H1 (cell line): ENCODE data around the gene CRABP2. TPM values are rescaled to one million over a fixed set of nuclear protein-coding genes. Genes with fewer than 3 reads are reported as not detected.
A peak's percentile ranks its signal among the peaks of the same experiment; 100 is the strongest.

Experiments used
- CTCF ChIA-PET: fragments of 300-600 bp; sonication (Branson Sonifier 250); formaldehyde crosslinking; loops from one replicate; lab custom pipeline; 2021; ENCODE audit not compliant: partially characterized antibody; lab: Charles Lee
- POLR2A ChIA-PET: fragments of 300-600 bp; sonication (Branson Sonifier 250); formaldehyde crosslinking; loops from one replicate; lab custom pipeline; 2021; ENCODE audit warnings: inconsistent platforms; ENCODE audit not compliant: partially characterized antibody; lab: Charles Lee
- DNase-seq, 2 experiments: peaks; one replicate each; pipeline versions ENCODE4 v3.0.0 to v3.0.0-alpha.2; 2010 to 2022; ENCODE audit warnings: low spot score in 2 of 2, low read depth in 1 of 2, mixed read lengths in 1 of 2
- FAIRE-seq: peaks from 2 replicates; lab custom pipeline; 2011; peaks lifted over from hg19 to GRCh38; lab: Jason Lieb, UNC
- H2AFZ ChIP-seq: 2 replicates; pipeline ENCODE4 v1.8.1; 2012; ENCODE audit warnings: low read length, inconsistent platforms
- H2AK5ac ChIP-seq: 2 replicates; pipeline ENCODE4 v1.6.1; 2013; ENCODE audit warnings: low read depth, low read length
- H2BK120ac ChIP-seq: replicated peaks from 2 replicates; pipeline ENCODE3; 2013; ENCODE audit warnings: low read depth, low read length, inconsistent platforms
- H2BK12ac ChIP-seq: 2 replicates; pipeline ENCODE4 v1.6.1; 2013; ENCODE audit warnings: low read depth, low read length
- H2BK15ac ChIP-seq: 2 replicates; pipeline ENCODE4 v1.6.1; 2013; ENCODE audit warnings: low read length
- H2BK20ac ChIP-seq: 2 replicates; pipeline ENCODE4 v1.6.1; 2013; ENCODE audit warnings: low read length
- H2BK5ac ChIP-seq: 2 replicates; pipeline ENCODE4 v1.6.1; 2013; ENCODE audit warnings: low read depth, low read length
- H3K14ac ChIP-seq: 2 replicates; pipeline ENCODE4 v1.6.1; 2013; ENCODE audit warnings: inconsistent platforms; ENCODE audit not compliant: insufficient read length
- H3K18ac ChIP-seq: 2 replicates; pipeline ENCODE4 v1.6.1; 2013; ENCODE audit warnings: low read length; ENCODE audit errors: extremely low read depth
- H3K23ac ChIP-seq: 2 replicates; pipeline ENCODE4 v1.6.1; 2013; ENCODE audit warnings: inconsistent platforms; ENCODE audit not compliant: insufficient read length
- H3K23me2 ChIP-seq: 2 replicates; pipeline ENCODE4 v1.6.1; 2013; ENCODE audit warnings: low read depth, low read length
- H3K27ac ChIP-seq: 2 replicates; pipeline ENCODE4 v1.6.1; 2011; ENCODE audit warnings: low read depth, low read length, inconsistent platforms
- H3K27me3 ChIP-seq, 4 experiments: replicated peaks in 1 of 4; 1 replicate in 1 of 4; 2 replicates in 3 of 4; pipeline versions ENCODE4 v1.6.1 to v1.8.1; 2011 to 2013; ENCODE audit warnings: low read length in 3 of 4, mild to moderate bottlenecking in 3 of 4, inconsistent platforms in 2 of 4, mixed read lengths in 2 of 4, moderate library complexity in 1 of 4; ENCODE audit not compliant: control insufficient read depth in 3 of 4, insufficient read depth in 3 of 4; ENCODE audit errors: extremely low read depth in 1 of 4
- H3K36me3 ChIP-seq, 4 experiments: 2 replicates each; pipeline versions ENCODE4 v1.6.1 to v1.8.1; 2011 to 2013; ENCODE audit warnings: mild to moderate bottlenecking in 4 of 4, low read length in 3 of 4, moderate library complexity in 2 of 4, control low read depth in 1 of 4, inconsistent platforms in 1 of 4; ENCODE audit not compliant: insufficient read depth in 4 of 4, control insufficient read depth in 2 of 4
- H3K4ac ChIP-seq: replicated peaks from 2 replicates; pipeline ENCODE3; 2013; ENCODE audit warnings: low read length, low read depth, mixed read lengths, inconsistent platforms; ENCODE audit not compliant: insufficient read length
- H3K4me1 ChIP-seq, 4 experiments: replicated peaks in 1 of 4; 1 replicate in 1 of 4; 2 replicates in 3 of 4; pipeline versions ENCODE4 v1.6.1 to v1.8.1; 2011 to 2013; ENCODE audit warnings: low read length in 3 of 4, inconsistent platforms in 2 of 4, mixed read lengths in 1 of 4; ENCODE audit not compliant: insufficient read depth in 4 of 4, control insufficient read depth in 3 of 4
- H3K4me2 ChIP-seq, 2 experiments: 2 replicates each; pipeline versions ENCODE4 v1.6.1 to v1.8.1; 2011 to 2013; ENCODE audit warnings: low read depth in 2 of 2, low read length in 2 of 2, control low read depth in 1 of 2, inconsistent platforms in 1 of 2, mild to moderate bottlenecking in 1 of 2; ENCODE audit not compliant: insufficient read depth in 1 of 2
- H3K4me3 ChIP-seq, 4 experiments: fragments of 200-600, 300-600 bp in 1 of 4; sonication (generic), shearing (Covaris generic), sonication (Bioruptor Twin) in 1 of 4; 2 replicates each; pipeline versions ENCODE4 v1.5.1 to v1.8.1; 2011 to 2016; ENCODE audit warnings: low read length in 4 of 4, low read depth in 3 of 4, control low read depth in 2 of 4, inconsistent platforms in 2 of 4, mild to moderate bottlenecking in 2 of 4, mixed read lengths in 1 of 4, moderate library complexity in 1 of 4; ENCODE audit not compliant: insufficient read depth in 2 of 4; ENCODE audit errors: extremely low read depth in 1 of 4
- H3K56ac ChIP-seq: replicated peaks from 2 replicates; pipeline ENCODE3; 2013; ENCODE audit warnings: low read depth, mild to moderate bottlenecking, mixed read lengths, low read length, inconsistent platforms; ENCODE audit not compliant: insufficient read length
- H3K79me1 ChIP-seq: 2 replicates; pipeline ENCODE4 v1.6.1; 2013; ENCODE audit warnings: low read depth, low read length, control low read depth
- H3K79me2 ChIP-seq, 2 experiments: 2 replicates each; pipeline versions ENCODE4 v1.6.1 to v1.8.1; 2012 to 2013; ENCODE audit warnings: low read length in 2 of 2, mild to moderate bottlenecking in 2 of 2, inconsistent platforms in 1 of 2; ENCODE audit not compliant: insufficient read depth in 2 of 2, control insufficient read depth in 1 of 2
- H3K9ac ChIP-seq, 4 experiments: replicated peaks in 1 of 4; 1 replicate in 1 of 4; 2 replicates in 3 of 4; pipeline versions ENCODE4 v1.6.1 to v1.8.1; 2011 to 2013; ENCODE audit warnings: low read depth in 3 of 4, low read length in 3 of 4, control low read depth in 2 of 4, mild to moderate bottlenecking in 2 of 4, moderate library complexity in 2 of 4, inconsistent platforms in 1 of 4; ENCODE audit errors: extremely low read depth in 1 of 4
- H3K9me3 ChIP-seq, 2 experiments: 2 replicates each; pipeline versions ENCODE4 v1.6.1 to v1.8.1; 2012 to 2013; ENCODE audit warnings: mild to moderate bottlenecking in 2 of 2, moderate library complexity in 2 of 2, control low read depth in 1 of 2, inconsistent platforms in 1 of 2, low read depth in 1 of 2, low read length in 1 of 2, mixed read lengths in 1 of 2; ENCODE audit not compliant: insufficient read depth in 2 of 2
- H4K20me1 ChIP-seq, 2 experiments: replicated peaks in 1 of 2; 2 replicates each; pipeline versions ENCODE3 to v1.8.1; 2011 to 2013; ENCODE audit warnings: inconsistent platforms in 2 of 2, low read length in 2 of 2, mild to moderate bottlenecking in 1 of 2; ENCODE audit not compliant: insufficient read depth in 2 of 2, control insufficient read depth in 1 of 2
- H4K5ac ChIP-seq: 2 replicates; pipeline ENCODE4 v1.6.1; 2013; ENCODE audit warnings: low read length, low read depth, mixed read lengths, inconsistent platforms; ENCODE audit not compliant: insufficient read length
- H4K8ac ChIP-seq: 2 replicates; pipeline ENCODE4 v1.8.0; 2013; ENCODE audit warnings: mild to moderate bottlenecking, moderate library complexity, low read length, inconsistent platforms; ENCODE audit not compliant: insufficient read depth; ENCODE audit errors: extremely low read depth
- H4K91ac ChIP-seq: replicated peaks from 2 replicates; pipeline ENCODE3; 2013; ENCODE audit warnings: low read length, mixed read lengths, inconsistent platforms; ENCODE audit not compliant: insufficient read length
- CTCF ChIP-seq, 3 experiments: IDR thresholded peaks; 1 replicate in 2 of 3; 2 replicates in 1 of 3; pipeline versions ENCODE4 v1.5.1 to v1.6.1; 2011; ENCODE audit warnings: low read length in 3 of 3, mild to moderate bottlenecking in 3 of 3, inconsistent platforms in 2 of 3, low read depth in 1 of 3, moderate library complexity in 1 of 3; ENCODE audit not compliant: insufficient read depth in 1 of 3; ENCODE audit errors: control extremely low read depth in 1 of 3
- SUZ12 ChIP-seq: fragments of 200-600 bp; sonication (generic); IDR thresholded peaks from 2 replicates; pipeline ENCODE4 v1.6.1; 2012; ENCODE audit warnings: mild to moderate bottlenecking, inconsistent platforms, low read length, moderate library complexity, mixed read lengths
- TEAD4 ChIP-seq: IDR thresholded peaks from 2 replicates; pipeline ENCODE4 v1.6.1; 2012; ENCODE audit warnings: low read depth, low read length, inconsistent platforms, mixed read lengths
- YY1 ChIP-seq: IDR thresholded peaks from 2 replicates; pipeline ENCODE4 v1.6.1; 2011; ENCODE audit warnings: low read depth, mild to moderate bottlenecking, low read length
- WGBS, 2 experiments: shearing (Covaris generic) in 1 of 2; methylation state at CpG; one replicate each; pipeline versions ENCODE4 v1.1.6 to v1.1.7; 2013 to 2015; ENCODE audit warnings: low lambda C conversion rate in 2 of 2, mixed read lengths in 2 of 2, inconsistent platforms in 1 of 2, low coverage in 1 of 2, missing lambda C conversion rate in 1 of 2; ENCODE audit not compliant: insufficient replicate concordance in 2 of 2, insufficient coverage in 1 of 2, insufficient read length in 1 of 2; ENCODE audit errors: extremely low coverage in 1 of 2, missing lambda C conversion rate in 1 of 2; 5-methylcytosine and 5-hydroxymethylcytosine counted together
- polyA plus RNA-seq, 7 experiments: library from polyadenylated mRNA; depleted of rRNA in 3 of 7; stranded (reverse) in 5 of 7; unstranded in 2 of 7; fragments of >200 nt in 5 of 7; fragments of 200-250 nt in 2 of 7; gene quantifications; 1 replicate in 5 of 7; 2 replicates in 1 of 7; 4 replicates in 1 of 7; pipeline versions ENCODE4 v1.2.1 to v1.2.3, GENCODE V29; 2011 to 2013; ENCODE audit warnings: missing spikeins in 2 of 7, mixed read lengths in 2 of 7
- total RNA-seq: library from RNA; stranded (reverse); fragmentation: NEBNext Ultra II Directional; extraction: Animal tissue kit (Norgen Biotek cat#: 25700); gene quantifications from 2 replicates; pipeline ENCODE4 v1.2.1, GENCODE V29; 2021

The CRABP2 gene
- total and polyA plus RNA-seq, 2 of the 8 experiments (the other 6 are each of a cell fraction or from before 2014, with no cell fraction given), result 69.2 to 119 TPM

GRCh38 chr1:156658945-156659574 lies 46.3 kb downstream of the CRABP2 start:
- Histone ChIP-seq H3K79me2 (no peaks in the 10 kb centered on the region), H4K5ac (no peak overlapping the region), H2BK12ac (peak overlapping the region; percentile 52; the same call in 1 of the 2 replicates), H4K20me1 (no peaks in the 10 kb centered on the region), H3K56ac (no peak overlapping the region), H3K9me3 (no peaks in the 10 kb centered on the region), H3K4me2 (no peak overlapping the region), H3K23me2 (peaks cover 11% of the 10 kb centered on the region), H2BK20ac (no peak overlapping the region), H2BK5ac (no peak overlapping the region), H3K4ac (no peak overlapping the region), H2AFZ (no peak overlapping the region), H3K14ac (no peak overlapping the region), H3K27me3 (peaks cover 2 to 49% (median 34%) of the 10 kb centered on the region in 4 experiments), H3K4me1 (peaks cover 18 to 41% (median 36%) of the 10 kb centered on the region in 4 experiments), H4K8ac (no peak overlapping the region), H2AK5ac (no peak overlapping the region), H3K18ac (no peak overlapping the region), H3K9ac (no peak overlapping the region), H2BK15ac (peak overlapping the region; percentile 94; the same call in 1 of the 2 replicates), H3K23ac (no peak overlapping the region), H4K91ac (no peak overlapping the region), H2BK120ac (no peak overlapping the region), H3K36me3 (no peaks in the 10 kb centered on the region), H3K4me3 (no peak overlapping the region), H3K79me1 (no peaks in the 10 kb centered on the region), H3K27ac (no peak overlapping the region)
- CTCF ChIA-PET, result interaction anchor here (0.5 to 66.0 kb wide), 19 partner anchors 9 to 240 kb away, joined by 3 to 4284 read pairs (median 4); partner anchors contain the start of genes BCAN, CRABP2, HAPLN2 and ISG20L2
- DNase-seq (no peak), FAIRE-seq (no peak)
- POLR2A ChIA-PET, result interaction anchor here (0.6 to 12.0 kb wide), 7 partner anchors 9 to 228 kb away, joined by 3 to 419 read pairs (median 7); partner anchors contain the start of genes CRABP2 and NES
- 77% methylated on average over 10 of the region's 10 CpGs; no CpG with 5 or more reads in 1 of the 2 experiments for WGBS, 2 experiments
- TF ChIP-seq TEAD4 (no peak), CTCF (IDR thresholded peaks at IDR 0.05; ENCODE audit: control extremely low read depth in 1 of 3, insufficient read depth in 1 of 3, low read depth in 1 of 3, low read length in 3 of 3) (no peak), SUZ12 (no peak), YY1 (0 out of 2 replicates have a peak, but pooled peaks have one; percentile 45)
